Esophagus muscularis mucosa (tissue), 3 donors: ENCODE data around the gene STRC.
"Not testable (repeated sequence)": the region's sequence is repeated elsewhere in the genome, so short reads cannot be mapped to it uniquely, and the experiment has no call there.

Experiments used
- EP300 ChIP-seq: sonication (generic); formaldehyde crosslinking; IDR thresholded peaks from one replicate; pipeline ENCODE4 v1.6.1; 2017; ENCODE audit warnings: antibody characterized with exemption
- POLR2AphosphoS5 ChIP-seq, 2 donors: sonication (generic); formaldehyde crosslinking; IDR thresholded peaks; one replicate each; pipeline ENCODE4 v1.6.1; 2017; ENCODE audit warnings: antibody characterized with exemption in 2 of 2

DNA sequence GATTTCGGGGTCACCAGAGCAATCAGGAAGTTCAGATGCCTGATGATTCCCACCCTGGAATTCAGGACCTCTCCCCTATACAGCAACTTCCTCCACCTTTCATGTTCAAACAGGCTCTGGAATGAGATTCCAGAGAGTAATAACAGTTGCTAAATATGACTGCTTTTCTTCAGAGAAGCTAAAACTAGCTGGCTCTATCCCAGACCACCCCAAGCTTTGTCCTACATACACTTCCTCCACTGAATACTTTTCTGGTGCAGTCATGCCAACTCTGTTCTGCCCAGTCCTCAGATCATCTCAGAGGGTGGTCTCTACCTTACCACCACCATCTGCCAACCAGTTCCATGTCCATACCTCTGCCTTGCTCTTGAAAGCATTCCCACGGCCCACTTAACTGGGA lies 52.0 kb downstream of the STRC start:
- TF ChIP-seq EP300; POLR2AphosphoS5 (IDR thresholded peaks at IDR 0.05): not testable (repeated sequence)
